Spinal cord (tissue), 10 donors: ENCODE results near the gene XRCC1. TPM values are rescaled to one million over a fixed set of nuclear protein-coding genes. Genes with fewer than 3 reads are reported as not detected.

ENCODE experiments used
- DNase-seq, 6 donors: peaks; one replicate each; pipeline versions ENCODE4 v3.0.0 to v3.0.0-alpha.2; 2013 to 2015; ENCODE audit warnings: low spot score in 6 of 6, low read depth in 4 of 6
- H3K27ac ChIP-seq: one replicate; pipeline ENCODE4 v1.5.1; 2013; ENCODE audit warnings: low read depth, low read length, control low read depth
- H3K27me3 ChIP-seq: one replicate; pipeline ENCODE4 v1.6.1; 2013; ENCODE audit warnings: low read length; ENCODE audit not compliant: control insufficient read depth, insufficient read depth
- H3K36me3 ChIP-seq: one replicate; pipeline ENCODE4 v1.6.1; 2013; ENCODE audit warnings: low read length; ENCODE audit not compliant: control insufficient read depth, insufficient read depth
- H3K4me1 ChIP-seq: one replicate; pipeline ENCODE4 v1.6.1; 2013; ENCODE audit warnings: low read length; ENCODE audit not compliant: control insufficient read depth, insufficient read depth
- H3K4me3 ChIP-seq: one replicate; pipeline ENCODE4 v1.5.1; 2013; ENCODE audit warnings: low read depth, low read length, control low read depth
- H3K9me3 ChIP-seq: one replicate; pipeline ENCODE4 v1.6.1; 2013; ENCODE audit warnings: low read length; ENCODE audit not compliant: control insufficient read depth, insufficient read depth
- WGBS: methylation state at CpG from one replicate; pipeline ENCODE4 v1.1.5; 2013; ENCODE audit warnings: missing lambda C conversion rate; ENCODE audit not compliant: insufficient coverage; 5-methylcytosine and 5-hydroxymethylcytosine counted together
- polyA plus RNA-seq, 2 donors: library from polyadenylated mRNA; unstranded; fragments of 120-200 nt; gene quantifications; one replicate each; pipeline ENCODE4 v1.2.1, GENCODE V29; 2013; ENCODE audit not compliant: insufficient read length in 2 of 2
- total RNA-seq, 2 donors: library from RNA; depleted of rRNA in 1 of 2; stranded (reverse); fragments of 120-200 nt in 1 of 2; fragments of >200 nt in 1 of 2; gene quantifications; one replicate each; pipeline versions ENCODE4 v1.2.3 to v1.2.4, GENCODE V29; 2013 to 2014
- donor health status: healthy.

Gene XRCC1
- total and polyA plus RNA-seq, 4 donors = 10.4 to 53.2 (median 46.9) TPM

GRCh38 chr19:43538922-43539321 lies 36.4 kb downstream of the XRCC1 start:
- H3K4me3 ChIP-seq = no peak overlapping the region
- H3K27me3 ChIP-seq = no peaks in the 10 kb centered on the region
- peaks cover 18% of the 10 kb centered on the region for H3K4me1 ChIP-seq
- DNase-seq = no peak
- H3K9me3 ChIP-seq = peaks cover 2% of the 10 kb centered on the region
- peaks cover 67% of the 10 kb centered on the region for H3K36me3 ChIP-seq
- no peak overlapping the region for H3K27ac ChIP-seq

DNA sequence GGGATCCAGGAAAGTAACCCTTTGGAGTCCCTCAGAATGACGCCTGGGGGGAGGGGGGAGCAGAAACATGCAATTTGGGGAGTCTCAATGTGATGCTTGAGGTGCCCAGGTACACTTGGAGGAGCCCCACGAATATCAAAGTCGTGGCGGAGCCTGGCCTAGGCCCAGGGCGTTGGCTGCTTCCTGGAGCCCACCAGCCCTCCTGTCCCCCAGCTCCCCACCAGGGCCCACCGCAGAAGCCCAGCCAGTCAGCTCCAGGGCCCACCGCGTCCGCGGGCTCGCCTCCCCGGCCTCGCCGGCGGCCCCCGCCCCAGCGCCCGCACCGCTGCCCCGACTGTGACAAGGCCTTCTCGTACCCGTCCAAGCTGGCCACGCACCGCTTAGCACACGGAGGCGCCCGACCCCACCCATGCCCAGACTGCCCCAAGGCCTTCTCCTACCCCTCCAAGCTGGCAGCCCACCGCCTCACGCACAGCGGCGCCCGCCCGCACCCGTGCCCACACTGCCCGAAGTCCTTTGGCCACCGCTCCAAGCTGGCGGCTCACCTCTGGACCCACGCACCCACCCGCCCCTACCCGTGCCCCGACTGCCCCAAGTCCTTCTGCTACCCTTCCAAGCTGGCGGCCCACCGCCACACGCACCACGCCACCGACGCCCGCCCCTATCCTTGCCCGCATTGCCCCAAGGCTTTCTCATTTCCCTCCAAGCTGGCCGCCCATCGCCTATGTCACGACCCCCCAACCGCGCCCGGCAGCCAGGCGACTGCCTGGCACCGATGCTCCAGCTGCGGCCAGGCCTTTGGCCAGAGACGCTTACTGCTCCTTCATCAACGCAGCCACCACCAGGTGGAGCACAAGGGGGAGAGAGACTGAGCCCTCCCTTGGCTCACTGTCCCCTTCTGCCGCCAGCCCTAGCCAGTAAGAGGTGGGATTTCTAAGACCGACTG lies 40.2 kb downstream of the XRCC1 start:
- peaks cover 32% of the 10 kb centered on the region for H3K36me3 ChIP-seq
- H3K4me3 ChIP-seq = no peak overlapping the region
- peak in 4 of 6 donors; percentile 64 to 88 (median 76) for DNase-seq
- WGBS = 44% methylated on average over 60 of the region's 62 CpGs
- H3K27ac ChIP-seq = peak overlapping the region; percentile 94
- H3K27me3 ChIP-seq = no peaks in the 10 kb centered on the region
- peaks cover 2% of the 10 kb centered on the region for H3K9me3 ChIP-seq
- H3K4me1 ChIP-seq = peaks cover 36% of the 10 kb centered on the region

GRCh38 chr19:43534305-43534815 lies 41.0 kb downstream of the XRCC1 start:
- no peak for DNase-seq
- Histone ChIP-seq H3K9me3 (peaks cover 2% of the 10 kb centered on the region), H3K27ac (peak overlapping the region; percentile 94), H3K36me3 (peaks cover 25% of the 10 kb centered on the region), H3K4me1 (peaks cover 36% of the 10 kb centered on the region), H3K4me3 (peak overlapping the region; percentile 78), H3K27me3 (no peaks in the 10 kb centered on the region)
- 9% methylated on average over 17 of the region's 17 CpGs for WGBS

DNA sequence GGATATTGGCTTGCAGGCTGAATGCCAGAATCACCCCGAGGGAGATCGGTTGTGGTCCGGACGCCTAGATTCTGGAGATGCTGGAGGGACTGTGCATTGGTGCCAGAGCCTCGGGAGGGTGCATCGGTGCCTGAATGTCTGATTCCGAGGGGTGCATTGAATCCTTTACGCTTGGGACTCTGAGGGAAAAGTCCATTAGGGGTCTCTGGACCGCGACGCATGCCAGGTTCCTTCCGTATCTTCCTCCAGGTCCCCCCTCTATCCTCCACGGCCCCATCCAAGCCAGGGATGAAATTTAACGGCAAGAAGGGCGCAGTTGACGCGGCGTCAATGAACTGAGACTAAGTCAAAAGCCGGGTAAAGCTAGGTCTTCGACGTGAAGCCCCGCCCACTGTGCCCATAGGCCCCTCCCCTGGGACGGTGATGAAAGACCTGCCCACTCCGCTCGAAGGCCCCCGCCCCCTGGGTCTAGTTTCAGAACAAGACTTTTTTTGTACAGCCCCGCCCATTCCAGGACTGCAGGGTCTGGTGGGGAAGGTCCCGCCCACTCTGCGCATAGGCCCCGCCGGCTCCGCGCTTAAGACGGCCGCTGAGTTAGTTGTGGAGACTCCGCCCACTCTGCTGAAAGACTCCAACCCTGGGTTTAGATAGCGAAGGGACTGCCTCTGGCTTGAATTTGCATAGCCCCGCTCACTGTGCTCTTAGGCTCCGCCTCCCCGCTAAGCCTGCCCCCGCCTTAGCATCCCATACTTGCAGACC lies 41.6 kb downstream of the XRCC1 start:
- no peaks in the 10 kb centered on the region for H3K27me3 ChIP-seq
- WGBS = under 1% methylated on average over 41 of the region's 41 CpGs
- peak overlapping the region; percentile 94 for H3K27ac ChIP-seq
- H3K9me3 ChIP-seq = peaks cover 2% of the 10 kb centered on the region
- H3K4me1 ChIP-seq = peaks cover 36% of the 10 kb centered on the region
- DNase-seq = peak; percentile 87 to 99 (median 92)
- H3K4me3 ChIP-seq = peak overlapping the region; percentile 78
- H3K36me3 ChIP-seq = peaks cover 18% of the 10 kb centered on the region

DNA sequence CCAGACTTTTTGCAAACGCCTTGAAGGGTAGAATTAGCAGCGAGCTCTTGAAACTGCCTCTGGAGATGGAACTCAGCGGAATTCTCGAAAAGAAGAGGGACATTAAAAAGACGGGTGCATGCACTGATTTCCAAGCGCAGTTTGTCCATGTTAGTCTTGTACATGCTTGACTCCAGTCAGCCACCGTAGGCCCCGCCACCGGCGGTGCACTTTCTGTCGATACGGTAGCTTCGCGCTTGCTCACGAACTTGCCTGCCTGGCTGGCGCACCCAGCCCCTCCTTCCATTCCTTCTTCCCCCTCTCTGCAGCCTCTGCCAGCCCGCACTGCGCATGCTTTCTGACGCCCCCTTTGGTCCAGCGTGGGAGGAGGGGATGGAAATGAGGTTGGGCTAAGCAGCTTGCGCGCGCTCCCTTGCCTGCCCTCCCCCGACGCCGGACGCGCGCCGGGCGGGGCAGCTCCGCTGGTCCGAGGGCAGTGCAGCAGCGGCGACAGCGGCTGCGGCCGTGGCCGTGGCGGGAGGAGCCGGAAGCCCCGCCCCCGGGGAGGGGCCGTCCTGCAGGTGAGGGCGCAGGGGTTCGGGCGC lies 42.3 kb downstream of the XRCC1 start, which contains the start of gene ZNF575:
Gene ZNF575, plus strand, starts transcription at position 227 of the 584 bp plus-strand sequence. CDS start 1,235 bp downstream, outside the sequence.
- WGBS = under 1% methylated on average over 41 of the region's 47 CpGs
- H3K9me3 ChIP-seq = no peaks in the 10 kb centered on the region
- peaks cover 36% of the 10 kb centered on the region for H3K4me1 ChIP-seq
- peak; percentile 92 to 99 (median 97) for DNase-seq
- peak within 1 kb of the TSS; percentile 78 for H3K4me3 ChIP-seq
- H3K27ac ChIP-seq = peak within 1 kb of the TSS; percentile 94
- H3K27me3 ChIP-seq = no peaks in the 10 kb centered on the region
- peaks cover 14% of the 10 kb centered on the region for H3K36me3 ChIP-seq

- H3K4me1 ChIP-seq = peaks cover 38% of the 10 kb centered on the region
- 3% methylated on average over 16 of the region's 16 CpGs for WGBS
- no peaks in the 10 kb centered on the region for H3K9me3 ChIP-seq
- peak overlapping the region; percentile 94 for H3K27ac ChIP-seq
- H3K4me3 ChIP-seq = peak overlapping the region; percentile 78
- DNase-seq = no peak
- peaks cover 9% of the 10 kb centered on the region for H3K36me3 ChIP-seq
- no peaks in the 10 kb centered on the region for H3K27me3 ChIP-seq
These were observed 42.8 kb downstream of the XRCC1 start for GRCh38 chr19:43532571-43532961.

DNA sequence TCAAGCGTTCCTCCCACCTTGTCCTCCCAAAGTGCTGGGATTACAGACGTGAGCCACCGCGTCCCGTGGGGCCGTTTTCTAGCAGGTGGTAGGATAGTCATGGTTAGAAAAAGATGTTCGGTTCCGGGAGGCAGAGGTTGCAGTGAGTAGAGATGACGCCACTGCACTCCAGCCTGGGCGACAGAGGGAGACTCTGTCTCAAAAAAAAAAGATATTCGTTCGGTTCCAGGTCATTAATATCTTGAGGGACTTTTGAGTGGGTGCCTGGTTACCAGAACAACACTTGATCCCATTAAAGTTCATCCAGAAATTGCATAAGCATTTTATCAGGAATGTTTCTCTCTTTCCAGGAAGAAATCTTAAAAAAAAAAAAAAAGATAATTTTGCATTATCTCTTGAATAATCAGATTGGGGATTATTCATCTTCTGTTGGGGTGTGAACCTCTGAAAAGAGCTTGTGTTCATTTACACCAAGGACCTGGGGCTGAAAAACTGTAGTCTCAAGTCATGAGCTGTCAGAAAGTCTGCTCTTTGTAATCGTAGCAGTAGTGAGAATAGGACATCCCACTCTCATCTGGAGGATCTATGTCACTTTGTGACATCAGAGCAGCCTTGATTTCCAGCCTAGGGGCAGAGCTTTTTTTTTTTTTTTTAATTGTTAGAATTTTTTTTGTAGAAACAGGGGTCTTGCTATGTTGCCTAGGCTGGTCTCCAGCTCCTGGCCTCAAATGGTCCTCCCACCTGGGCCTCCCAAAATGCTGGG lies 47.3 kb downstream of the XRCC1 start:
- Histone ChIP-seq H3K4me3 (no peak overlapping the region), H3K36me3 (no peaks in the 10 kb centered on the region), H3K4me1 (peaks cover 35% of the 10 kb centered on the region), H3K27me3 (no peaks in the 10 kb centered on the region), H3K27ac (no peak overlapping the region), H3K9me3 (no peaks in the 10 kb centered on the region)
- DNase-seq = no peak
- no CpG with 5 or more reads among the region's 13 CpGs for WGBS

DNA sequence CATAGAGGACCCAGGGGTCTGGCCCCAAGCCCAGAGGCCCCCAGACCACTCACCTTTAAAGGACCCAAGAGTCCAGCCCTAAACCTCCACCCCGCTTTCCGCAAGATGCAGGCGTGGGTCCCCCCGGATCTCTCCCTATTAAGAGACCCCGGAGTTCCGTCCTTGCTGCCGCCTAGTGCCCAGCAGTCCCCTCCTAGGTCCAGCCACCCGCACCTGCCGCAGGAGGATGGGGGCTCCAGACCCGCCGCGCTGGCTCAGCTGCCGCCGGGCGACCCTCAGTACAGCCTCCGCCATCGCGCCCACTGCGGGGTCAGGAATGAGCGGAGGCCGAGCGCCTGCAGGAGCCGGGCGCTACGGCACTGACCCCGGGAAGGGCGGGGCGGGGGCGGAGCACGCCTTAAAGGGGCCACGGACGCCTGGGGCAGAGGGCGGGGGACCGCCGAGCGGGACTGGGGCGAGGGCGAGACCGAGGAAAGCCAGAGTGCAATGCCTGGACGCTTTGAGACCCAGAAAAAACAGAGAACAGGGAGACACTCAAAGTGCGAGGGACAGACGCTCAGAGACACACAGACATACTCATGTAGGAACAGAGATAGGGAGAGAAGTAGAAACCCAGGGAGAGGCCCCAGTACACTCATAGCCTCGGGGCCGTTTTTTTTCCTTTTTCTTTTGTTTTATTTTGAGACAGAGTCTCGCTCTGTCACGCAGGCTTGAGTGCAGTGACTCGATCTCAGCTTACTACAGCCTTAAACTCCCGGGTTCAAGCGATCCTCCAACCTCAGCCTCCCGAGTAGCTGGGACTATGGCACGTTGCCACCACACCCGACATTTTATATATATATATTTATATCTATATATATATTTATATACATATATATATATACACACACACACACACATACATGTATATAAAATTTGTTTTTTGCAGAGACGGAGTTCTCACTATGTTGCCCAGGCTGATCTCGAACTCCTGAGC lies 48.2 kb downstream of the XRCC1 start, which contains the start of gene ETHE1:
Gene ETHE1, minus strand, starts transcription at position 318 of the 976 bp plus-strand sequence. Its CDS starts 24 bp downstream, at position 294.
- H3K4me3 ChIP-seq = peak within 1 kb of the TSS; percentile 71
- 0% methylated on average over 41 of the region's 54 CpGs for WGBS
- peaks cover 27% of the 10 kb centered on the region for H3K4me1 ChIP-seq
- peak in 2 of 6 donors; percentile 86 to 88 for DNase-seq
- peak within 1 kb of the TSS; percentile 61 for H3K27ac ChIP-seq
- no peaks in the 10 kb centered on the region for H3K27me3 ChIP-seq
- H3K9me3 ChIP-seq = no peaks in the 10 kb centered on the region
- H3K36me3 ChIP-seq = no peaks in the 10 kb centered on the region
